Trophoblast cell (in vitro differentiated cells and primary cell): ENCODE measurements around the gene ATP9B.

Source experiments
- DNase-seq, 2 donors: peaks; one replicate each; pipeline ENCODE4 v3.0.0-alpha.2; 2016
- H2AFZ ChIP-seq: 2 replicates; pipeline ENCODE4 v1.6.1; 2013; ENCODE audit warnings: low read length, moderate library complexity, mild to moderate bottlenecking; ENCODE audit not compliant: insufficient read depth, poor library complexity
- H2AK5ac ChIP-seq: 2 replicates; pipeline ENCODE4 v1.6.1; 2013; ENCODE audit warnings: mild to moderate bottlenecking, low read length
- H2BK120ac ChIP-seq: 2 replicates; pipeline ENCODE4 v1.6.1; 2013; ENCODE audit warnings: low read length, mild to moderate bottlenecking, moderate library complexity; ENCODE audit not compliant: insufficient read depth, poor library complexity
- H2BK12ac ChIP-seq: 2 replicates; pipeline ENCODE4 v1.6.1; 2013; ENCODE audit warnings: mild to moderate bottlenecking, low read length, moderate library complexity
- H2BK5ac ChIP-seq: 2 replicates; pipeline ENCODE4 v1.6.1; 2013; ENCODE audit warnings: low read length, low read depth, moderate library complexity, mild to moderate bottlenecking; ENCODE audit not compliant: poor library complexity
- H3K14ac ChIP-seq: 2 replicates; pipeline ENCODE4 v1.6.1; 2013; ENCODE audit warnings: mild to moderate bottlenecking, low read length
- H3K18ac ChIP-seq: 2 replicates; pipeline ENCODE4 v1.6.1; 2013; ENCODE audit warnings: mild to moderate bottlenecking, low read length
- H3K23ac ChIP-seq: 2 replicates; pipeline ENCODE4 v1.6.1; 2013; ENCODE audit warnings: low read length
- H3K27ac ChIP-seq: 2 replicates; pipeline ENCODE4 v1.5.1; 2013; ENCODE audit warnings: low read depth, mild to moderate bottlenecking, inconsistent platforms, low read length, moderate library complexity
- H3K27me3 ChIP-seq: 2 replicates; pipeline ENCODE4 v1.6.1; 2013; ENCODE audit warnings: inconsistent platforms, mild to moderate bottlenecking, low read length, moderate library complexity; ENCODE audit not compliant: insufficient read depth
- H3K36me3 ChIP-seq, 2 experiments: 1 replicate in 1 of 2; 2 replicates in 1 of 2; pipeline ENCODE4 v1.6.1; 2013; ENCODE audit warnings: low read length in 2 of 2, mild to moderate bottlenecking in 2 of 2, moderate library complexity in 1 of 2; ENCODE audit not compliant: insufficient read depth in 2 of 2, control insufficient read depth in 1 of 2
- H3K4ac ChIP-seq: 2 replicates; pipeline ENCODE4 v1.6.1; 2013; ENCODE audit warnings: low read depth, mild to moderate bottlenecking, low read length, moderate library complexity
- H3K4me1 ChIP-seq, 2 experiments: 1 replicate in 1 of 2; 2 replicates in 1 of 2; pipeline ENCODE4 v1.6.1; 2013; ENCODE audit warnings: low read length in 2 of 2, mild to moderate bottlenecking in 2 of 2, moderate library complexity in 1 of 2; ENCODE audit not compliant: insufficient read depth in 2 of 2, control insufficient read depth in 1 of 2
- H3K4me2 ChIP-seq: 2 replicates; pipeline ENCODE4 v1.6.1; 2013; ENCODE audit warnings: inconsistent platforms, mild to moderate bottlenecking, low read length, moderate library complexity
- H3K4me3 ChIP-seq: 2 replicates; pipeline ENCODE4 v1.5.1; 2013; ENCODE audit warnings: mild to moderate bottlenecking, low read depth, low read length, inconsistent platforms
- H3K79me1 ChIP-seq: one replicate; pipeline ENCODE4 v1.6.1; 2013; ENCODE audit warnings: low read length
- H3K79me2 ChIP-seq: 2 replicates; pipeline ENCODE4 v1.6.1; 2013; ENCODE audit warnings: low read length, mild to moderate bottlenecking; ENCODE audit not compliant: control insufficient read depth, insufficient read depth, poor library complexity
- H3K9ac ChIP-seq: 2 replicates; pipeline ENCODE4 v1.6.1; 2013; ENCODE audit warnings: mild to moderate bottlenecking, low read length
- H3K9me3 ChIP-seq: 2 replicates; pipeline ENCODE4 v1.6.1; 2013; ENCODE audit warnings: low read depth, mild to moderate bottlenecking, control low read depth, inconsistent platforms, low read length; ENCODE audit not compliant: insufficient read depth
- H4K12ac ChIP-seq: 2 replicates; pipeline ENCODE4 v1.6.1; 2013; ENCODE audit warnings: low read depth, mild to moderate bottlenecking, low read length, moderate library complexity
- H4K8ac ChIP-seq: 2 replicates; pipeline ENCODE4 v1.6.1; 2013; ENCODE audit warnings: low read depth, mild to moderate bottlenecking, low read length, moderate library complexity
- H4K91ac ChIP-seq: one replicate; pipeline ENCODE4 v1.6.1; 2013; ENCODE audit warnings: low read depth, mild to moderate bottlenecking, low read length, moderate library complexity
- WGBS: extraction: QIAGEN DNeasy Blood & Tissue Kit; methylation state at CpG from one replicate; pipeline ENCODE4 v1.1.7; 2013; ENCODE audit warnings: missing lambda C conversion rate; ENCODE audit not compliant: insufficient read length, insufficient coverage; ENCODE audit errors: extremely low coverage; 5-methylcytosine and 5-hydroxymethylcytosine counted together

Gene ATP9B

GRCh38 chr18:79365701-79366100 lies 296.5 kb downstream of the ATP9B start:
- H3K9me3 ChIP-seq: peaks cover 9% of the 10 kb centered on the region
- no peak overlapping the region for H2BK120ac ChIP-seq
- no peaks in the 10 kb centered on the region for H3K4me1 ChIP-seq
- H3K4ac ChIP-seq: no peak overlapping the region
- H2AK5ac ChIP-seq: no peak overlapping the region
- H3K79me2 ChIP-seq: no peaks in the 10 kb centered on the region
- no CpG with 5 or more reads among the region's 13 CpGs for WGBS
- no peak overlapping the region for H2BK5ac ChIP-seq
- no peak overlapping the region for H3K14ac ChIP-seq
- no peak overlapping the region for H3K18ac ChIP-seq
- H3K36me3 ChIP-seq: peaks cover 7 to 11% of the 10 kb centered on the region in 2 experiments
- H2BK12ac ChIP-seq: no peak overlapping the region
- H3K4me2 ChIP-seq: no peak overlapping the region
- no peaks in the 10 kb centered on the region for H3K27me3 ChIP-seq
- no peak overlapping the region for H3K9ac ChIP-seq
- no peak overlapping the region for H3K27ac ChIP-seq
- no peaks in the 10 kb centered on the region for H3K79me1 ChIP-seq
- H4K91ac ChIP-seq: no peak overlapping the region
- H4K8ac ChIP-seq: no peak overlapping the region
- H3K23ac ChIP-seq: no peak overlapping the region
- no peak for DNase-seq
- H2AFZ ChIP-seq: no peak overlapping the region
- H4K12ac ChIP-seq: no peak overlapping the region
- peak overlapping the region; percentile 18 for H3K4me3 ChIP-seq

- H3K4me1 ChIP-seq: no peaks in the 10 kb centered on the region
- no peak overlapping the region for H3K4me2 ChIP-seq
- H4K8ac ChIP-seq: no peak overlapping the region
- no CpG with 5 or more reads among the region's 29 CpGs for WGBS
- H3K27me3 ChIP-seq: no peaks in the 10 kb centered on the region
- no peak overlapping the region for H2BK5ac ChIP-seq
- H3K18ac ChIP-seq: no peak overlapping the region
- no peak overlapping the region for H2AK5ac ChIP-seq
- H4K91ac ChIP-seq: no peak overlapping the region
- no peak overlapping the region for H3K4ac ChIP-seq
- no peaks in the 10 kb centered on the region for H3K79me2 ChIP-seq
- no peak overlapping the region for H2AFZ ChIP-seq
- H3K4me3 ChIP-seq: no peak overlapping the region
- peaks cover 6 to 8% of the 10 kb centered on the region in 2 experiments for H3K36me3 ChIP-seq
- no peak overlapping the region for H3K27ac ChIP-seq
- no peaks in the 10 kb centered on the region for H3K79me1 ChIP-seq
- no peak overlapping the region for H2BK120ac ChIP-seq
- no peak overlapping the region for H3K14ac ChIP-seq
- peaks cover 9% of the 10 kb centered on the region for H3K9me3 ChIP-seq
- H2BK12ac ChIP-seq: no peak overlapping the region
- no peak for DNase-seq
- no peak overlapping the region for H3K9ac ChIP-seq
- H3K23ac ChIP-seq: no peak overlapping the region
- H4K12ac ChIP-seq: no peak overlapping the region
Measured at GRCh38 chr18:79366177-79367094, 297.2 kb downstream of the ATP9B start.

DNA sequence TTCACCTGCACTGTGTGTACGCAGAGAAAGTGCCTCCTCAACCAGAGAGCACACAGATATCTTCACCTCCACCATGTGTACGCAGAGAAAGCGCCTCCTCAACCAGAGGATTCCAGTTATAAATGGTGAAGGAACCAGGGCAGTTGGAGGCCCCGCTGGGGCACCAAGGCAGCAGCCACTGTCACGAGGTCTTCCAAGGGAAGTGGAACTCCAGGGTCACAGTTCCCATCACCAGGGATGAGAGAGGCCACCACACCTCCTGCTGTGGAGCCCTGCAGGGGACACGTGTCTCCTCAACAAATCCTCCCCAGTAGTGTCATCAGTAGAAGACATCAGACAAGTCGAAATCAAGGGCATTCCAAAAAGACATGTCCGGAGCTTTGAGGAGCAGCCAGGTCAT lies 298.3 kb downstream of the ATP9B start:
- H3K4me2 ChIP-seq: no peak overlapping the region
- H3K4me3 ChIP-seq: no peak overlapping the region
- H2BK12ac ChIP-seq: no peak overlapping the region
- no peak overlapping the region for H2AK5ac ChIP-seq
- no peaks in the 10 kb centered on the region for H3K79me1 ChIP-seq
- no peak overlapping the region for H3K14ac ChIP-seq
- H3K79me2 ChIP-seq: no peaks in the 10 kb centered on the region
- H4K12ac ChIP-seq: no peak overlapping the region
- peaks cover 2 to 4% of the 10 kb centered on the region in 2 experiments for H3K36me3 ChIP-seq
- no peak overlapping the region for H4K91ac ChIP-seq
- WGBS: no CpG with 5 or more reads among the region's 8 CpGs
- peaks cover 9% of the 10 kb centered on the region for H3K9me3 ChIP-seq
- no peaks in the 10 kb centered on the region for H3K4me1 ChIP-seq
- H4K8ac ChIP-seq: no peak overlapping the region
- no peak overlapping the region for H2BK5ac ChIP-seq
- no peak overlapping the region for H2AFZ ChIP-seq
- no peaks in the 10 kb centered on the region for H3K27me3 ChIP-seq
- H3K9ac ChIP-seq: no peak overlapping the region
- DNase-seq: no peak
- no peak overlapping the region for H3K4ac ChIP-seq
- H3K23ac ChIP-seq: no peak overlapping the region
- H3K18ac ChIP-seq: no peak overlapping the region
- H3K27ac ChIP-seq: no peak overlapping the region
- no peak overlapping the region for H2BK120ac ChIP-seq

DNA sequence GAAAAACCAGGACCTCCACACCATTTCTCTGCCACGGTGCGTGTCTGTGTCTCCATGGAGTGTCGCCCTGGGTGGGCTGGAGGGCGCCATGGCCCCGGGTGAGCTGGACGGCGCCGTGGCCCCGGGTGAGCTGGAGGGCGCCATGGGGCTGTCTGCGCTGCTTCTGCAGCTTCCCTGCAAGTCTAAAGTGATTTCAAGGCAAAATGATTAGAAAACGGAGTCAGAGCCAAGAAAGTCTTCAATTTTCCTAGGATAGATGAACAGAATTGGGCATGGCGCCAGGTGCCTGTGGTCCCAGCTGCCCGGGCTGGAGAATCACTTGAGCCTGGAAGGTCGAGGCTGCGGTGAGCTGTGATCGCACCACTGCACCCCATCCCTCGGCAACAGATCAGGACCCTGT lies 298.8 kb downstream of the ATP9B start:
- no peak overlapping the region for H2BK120ac ChIP-seq
- no peaks in the 10 kb centered on the region for H3K27me3 ChIP-seq
- no peak overlapping the region for H4K12ac ChIP-seq
- H3K4ac ChIP-seq: no peak overlapping the region
- no peak for DNase-seq
- no peak overlapping the region for H2BK12ac ChIP-seq
- H3K4me1 ChIP-seq: no peaks in the 10 kb centered on the region
- no peak overlapping the region for H3K27ac ChIP-seq
- H3K14ac ChIP-seq: no peak overlapping the region
- no peak overlapping the region for H3K4me2 ChIP-seq
- H3K9ac ChIP-seq: no peak overlapping the region
- H2BK5ac ChIP-seq: no peak overlapping the region
- no peaks in the 10 kb centered on the region for H3K79me2 ChIP-seq
- H3K79me1 ChIP-seq: no peaks in the 10 kb centered on the region
- no peak overlapping the region for H2AFZ ChIP-seq
- H2AK5ac ChIP-seq: no peak overlapping the region
- no peak overlapping the region for H3K23ac ChIP-seq
- H3K9me3 ChIP-seq: peaks cover 9% of the 10 kb centered on the region
- H4K8ac ChIP-seq: no peak overlapping the region
- peaks cover 2 to 4% of the 10 kb centered on the region in 2 experiments for H3K36me3 ChIP-seq
- H4K91ac ChIP-seq: no peak overlapping the region
- H3K4me3 ChIP-seq: no peak overlapping the region
- no peak overlapping the region for H3K18ac ChIP-seq
- WGBS: no CpG with 5 or more reads among the region's 18 CpGs
